Large intestine (tissue), 3 donors: ENCODE measurements around the gene PAX2. TPM values are rescaled to one million over a fixed set of nuclear protein-coding genes. Genes with fewer than 3 reads are reported as not detected.

Experiments
- DNase-seq, 2 donors: peaks; one replicate each; pipeline versions ENCODE4 v3.0.0 to v3.0.0-alpha.2; 2013
- H3K27ac ChIP-seq: one replicate; pipeline ENCODE4 v1.5.1; 2013; ENCODE audit warnings: low read length
- H3K27me3 ChIP-seq: 2 replicates; pipeline ENCODE4 v1.6.1; 2013; ENCODE audit warnings: low read length; ENCODE audit not compliant: control insufficient read depth, insufficient read depth
- H3K36me3 ChIP-seq: 2 replicates; pipeline ENCODE4 v1.6.1; 2013; ENCODE audit warnings: low read length; ENCODE audit not compliant: control insufficient read depth, insufficient read depth
- H3K4me1 ChIP-seq: one replicate; pipeline ENCODE4 v1.6.1; 2013; ENCODE audit warnings: low read length; ENCODE audit not compliant: control insufficient read depth, insufficient read depth
- H3K4me3 ChIP-seq: one replicate; pipeline ENCODE4 v1.5.1; 2013; ENCODE audit warnings: low read length
- H3K9me3 ChIP-seq: one replicate; pipeline ENCODE4 v1.6.1; 2013; ENCODE audit warnings: mild to moderate bottlenecking, low read depth, low read length, moderate library complexity; ENCODE audit not compliant: control insufficient read depth
- WGBS: methylation state at CpG from one replicate; pipeline ENCODE4 v1.1.5; 2013; ENCODE audit warnings: low lambda C conversion rate; ENCODE audit not compliant: insufficient coverage; 5-methylcytosine and 5-hydroxymethylcytosine counted together
- polyA plus RNA-seq: library from polyadenylated mRNA; unstranded; fragments of 120-200 nt; gene quantifications from one replicate; pipeline ENCODE4 v1.2.1, GENCODE V29; 2013

Gene PAX2
- polyA plus RNA-seq, 1 donor = 0.06 TPM

DNA sequence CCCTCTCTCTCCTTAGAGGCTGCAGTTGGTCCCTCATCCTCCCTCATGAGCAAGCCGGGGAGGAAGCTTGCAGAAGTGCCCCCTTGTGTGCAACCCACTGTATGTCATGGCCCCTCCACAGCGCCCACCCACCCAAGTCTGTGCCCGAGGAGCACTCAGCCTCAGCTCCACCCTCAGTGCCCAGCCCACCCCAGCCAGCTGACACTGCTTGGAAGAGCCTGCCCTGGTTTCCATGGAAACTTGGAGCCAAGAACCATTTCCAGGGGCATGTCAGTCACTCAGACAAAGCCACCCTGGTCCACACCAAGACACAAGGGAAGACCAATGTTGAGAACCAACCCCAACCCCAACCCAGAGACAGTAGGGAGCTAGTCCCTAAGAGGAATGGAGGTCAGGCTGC lies 79.5 kb downstream of the PAX2 start:
- WGBS = no CpG with 5 or more reads among the region's 3 CpGs
- Histone ChIP-seq H3K27me3 (peaks cover 90% of the 10 kb centered on the region), H3K4me1 (peaks cover 7% of the 10 kb centered on the region), H3K4me3 (no peak overlapping the region), H3K9me3 (peaks cover 6% of the 10 kb centered on the region), H3K27ac (no peak overlapping the region), H3K36me3 (no peaks in the 10 kb centered on the region)
- DNase-seq = no peak

DNA sequence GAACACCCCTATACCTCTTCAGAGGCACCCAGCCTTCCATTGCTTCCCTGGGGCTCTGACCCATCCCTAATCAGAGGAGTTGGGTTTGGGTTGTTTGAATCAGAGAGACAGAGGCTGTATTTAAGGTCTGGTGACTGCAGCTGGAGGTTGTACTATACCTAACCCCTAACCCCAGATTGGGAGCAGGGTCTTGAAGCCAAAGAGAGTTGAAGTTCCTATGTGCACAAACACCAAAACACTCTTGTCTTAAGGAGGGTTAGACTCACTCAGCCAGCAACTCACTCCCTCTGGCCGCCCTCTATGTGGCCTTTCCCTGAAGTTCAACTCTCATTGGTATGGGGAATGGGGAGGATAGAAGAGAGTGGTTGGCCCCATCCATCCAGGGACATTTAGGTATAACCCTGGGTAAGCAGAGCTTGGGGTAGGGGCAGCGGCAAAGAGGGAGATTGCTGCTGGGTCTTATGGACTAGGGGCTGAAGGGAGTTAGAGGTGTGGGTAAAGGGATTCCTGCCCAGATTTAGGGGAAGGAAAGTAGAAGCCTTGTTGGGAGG lies 80.0 kb downstream of the PAX2 start:
- Histone ChIP-seq H3K27me3 (peaks cover 95% of the 10 kb centered on the region), H3K36me3 (no peaks in the 10 kb centered on the region), H3K4me3 (no peak overlapping the region), H3K4me1 (peaks cover 7% of the 10 kb centered on the region), H3K9me3 (peaks cover 6% of the 10 kb centered on the region), H3K27ac (no peak overlapping the region)
- DNase-seq = no peak
- no CpG with 5 or more reads among the region's 2 CpGs for WGBS

DNA sequence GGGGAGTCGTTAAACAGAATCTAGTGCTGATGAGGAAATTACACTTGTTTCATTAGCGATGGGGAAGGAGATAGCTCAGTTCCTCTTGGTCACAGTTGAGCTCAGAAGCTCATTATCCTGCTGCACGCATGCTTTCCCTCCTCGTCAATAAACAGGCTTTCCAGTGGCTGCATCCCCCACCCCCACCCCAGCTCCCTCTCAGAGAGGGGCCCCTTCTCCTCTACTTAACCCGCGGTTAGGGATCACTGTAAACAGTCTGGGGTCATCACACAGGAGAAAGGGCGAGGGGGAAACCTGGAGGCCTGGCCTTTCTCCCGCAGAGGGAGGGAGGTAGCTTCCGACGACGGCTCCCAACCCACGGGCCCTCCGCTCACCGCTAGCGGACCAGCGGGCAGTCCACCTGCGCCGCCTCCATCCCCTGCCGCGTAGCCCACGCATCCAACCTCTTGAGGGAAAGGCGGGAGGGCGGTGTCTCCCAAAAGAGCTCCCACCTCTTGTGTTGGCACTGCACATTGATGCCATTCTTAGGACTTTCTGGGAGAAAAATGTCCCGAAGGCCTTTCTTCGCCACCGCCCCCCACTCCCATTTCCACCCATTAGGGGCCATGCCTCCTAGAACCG lies 80.8 kb downstream of the PAX2 start:
- no peak for DNase-seq
- Histone ChIP-seq H3K27ac (no peak overlapping the region), H3K36me3 (no peaks in the 10 kb centered on the region)

DNA sequence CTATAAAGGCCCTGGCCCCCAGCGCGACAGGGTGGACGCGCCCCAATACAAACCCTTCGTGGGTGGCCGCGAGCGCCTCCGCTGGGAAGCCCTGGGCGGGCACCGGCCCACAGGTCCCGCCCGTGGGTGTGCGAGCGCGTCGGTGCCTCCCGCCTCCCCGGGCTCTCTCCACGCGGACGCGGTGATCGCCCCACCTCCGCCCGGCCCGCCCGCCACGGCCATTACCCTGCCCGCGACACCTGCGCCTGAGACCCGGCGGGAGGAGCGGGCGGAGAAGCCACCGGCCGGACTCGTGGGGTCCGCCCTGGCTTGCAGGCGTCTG lies 81.2 kb downstream of the PAX2 start:
- H3K4me1 ChIP-seq = peaks cover 7% of the 10 kb centered on the region
- H3K27ac ChIP-seq = no peak overlapping the region
- DNase-seq = no peak
- peaks cover 95% of the 10 kb centered on the region for H3K27me3 ChIP-seq
- WGBS = no CpG with 5 or more reads among the region's 41 CpGs
- H3K36me3 ChIP-seq = no peaks in the 10 kb centered on the region
- peaks cover 6% of the 10 kb centered on the region for H3K9me3 ChIP-seq
- peak overlapping the region; percentile 33 for H3K4me3 ChIP-seq

More for the DNA sequence above, 80.8 kb downstream of the PAX2 start:
- Histone ChIP-seq H3K4me1 (peaks cover 7% of the 10 kb centered on the region), H3K4me3 (no peak overlapping the region), H3K27me3 (peaks cover 95% of the 10 kb centered on the region), H3K9me3 (peaks cover 6% of the 10 kb centered on the region)
- WGBS = no CpG with 5 or more reads among the region's 27 CpGs

DNA sequence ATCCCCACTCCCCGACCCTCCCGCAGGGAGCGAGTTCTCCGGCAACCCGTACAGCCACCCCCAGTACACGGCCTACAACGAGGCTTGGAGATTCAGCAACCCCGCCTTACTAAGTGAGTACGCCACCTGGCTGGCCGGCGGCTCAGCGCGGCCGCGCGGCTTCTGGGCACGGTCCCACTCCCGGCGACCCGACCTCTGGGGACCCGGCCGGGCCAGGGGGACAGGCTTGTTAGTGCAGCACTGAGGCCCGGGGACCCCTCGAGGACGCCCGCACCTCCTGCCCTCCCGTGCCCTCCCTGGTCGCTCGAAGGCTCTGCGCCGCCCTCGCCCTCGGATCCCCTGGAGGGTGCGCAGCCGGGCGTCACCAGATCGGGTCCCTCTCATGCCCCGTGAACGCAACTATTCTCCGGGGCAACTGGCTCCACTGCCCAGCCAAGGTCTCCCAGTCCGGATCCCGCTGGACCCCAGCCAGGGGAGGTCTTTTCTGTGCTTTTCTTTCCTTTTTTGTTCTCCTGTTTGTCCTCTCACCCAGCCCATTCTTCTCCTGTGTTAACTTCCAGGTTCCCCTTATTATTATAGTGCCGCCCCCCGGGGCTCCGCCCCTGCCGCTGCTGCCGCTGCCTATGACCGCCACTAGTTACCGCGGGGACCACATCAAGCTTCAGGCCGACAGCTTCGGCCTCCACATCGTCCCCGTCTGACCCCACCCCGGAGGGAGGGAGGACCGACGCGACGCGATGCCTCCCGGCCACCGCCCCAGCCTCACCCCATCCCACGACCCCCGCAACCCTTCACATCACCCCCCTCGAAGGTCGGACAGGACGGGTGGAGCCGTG lies 81.8 kb downstream of the PAX2 start:
- H3K9me3 ChIP-seq = peaks cover 6% of the 10 kb centered on the region
- DNase-seq = peak in 1 of 2 donors; percentile 62
- H3K27me3 ChIP-seq = peaks cover 97% of the 10 kb centered on the region
- peaks cover 7% of the 10 kb centered on the region for H3K4me1 ChIP-seq
- H3K4me3 ChIP-seq = peak overlapping the region; percentile 33
- H3K36me3 ChIP-seq = no peaks in the 10 kb centered on the region
- no CpG with 5 or more reads among the region's 68 CpGs for WGBS
- no peak overlapping the region for H3K27ac ChIP-seq

DNA sequence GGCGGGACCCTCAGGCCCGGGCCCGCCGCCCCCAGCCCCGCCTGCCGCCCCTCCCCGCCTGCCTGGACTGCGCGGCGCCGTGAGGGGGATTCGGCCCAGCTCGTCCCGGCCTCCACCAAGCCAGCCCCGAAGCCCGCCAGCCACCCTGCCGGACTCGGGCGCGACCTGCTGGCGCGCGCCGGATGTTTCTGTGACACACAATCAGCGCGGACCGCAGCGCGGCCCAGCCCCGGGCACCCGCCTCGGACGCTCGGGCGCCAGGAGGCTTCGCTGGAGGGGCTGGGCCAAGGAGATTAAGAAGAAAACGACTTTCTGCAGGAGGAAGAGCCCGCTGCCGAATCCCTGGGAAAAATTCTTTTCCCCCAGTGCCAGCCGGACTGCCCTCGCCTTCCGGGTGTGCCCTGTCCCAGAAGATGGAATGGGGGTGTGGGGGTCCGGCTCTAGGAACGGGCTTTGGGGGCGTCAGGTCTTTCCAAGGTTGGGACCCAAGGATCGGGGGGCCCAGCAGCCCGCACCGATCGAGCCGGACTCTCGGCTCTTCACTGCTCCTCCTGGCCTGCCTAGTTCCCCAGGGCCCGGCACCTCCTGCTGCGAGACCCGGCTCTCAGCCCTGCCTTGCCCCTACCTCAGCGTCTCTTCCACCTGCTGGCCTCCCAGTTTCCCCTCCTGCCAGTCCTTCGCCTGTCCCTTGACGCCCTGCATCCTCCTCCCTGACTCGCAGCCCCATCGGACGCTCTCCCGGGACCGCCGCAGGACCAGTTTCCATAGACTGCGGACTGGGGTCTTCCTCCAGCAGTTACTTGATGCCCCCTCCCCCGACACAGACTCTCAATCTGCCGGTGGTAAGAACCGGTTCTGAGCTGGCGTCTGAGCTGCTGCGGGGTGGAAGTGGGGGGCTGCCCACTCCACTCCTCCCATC lies 82.7 kb downstream of the PAX2 start:
- peak in 1 of 2 donors; percentile 17 for DNase-seq
- WGBS = no CpG with 5 or more reads among the region's 69 CpGs
- H3K4me1 ChIP-seq = peaks cover 7% of the 10 kb centered on the region
- no peak overlapping the region for H3K27ac ChIP-seq
- no peaks in the 10 kb centered on the region for H3K36me3 ChIP-seq
- H3K27me3 ChIP-seq = peaks cover 99% of the 10 kb centered on the region
- H3K4me3 ChIP-seq = no peak overlapping the region
- H3K9me3 ChIP-seq = peaks cover 6% of the 10 kb centered on the region

DNA sequence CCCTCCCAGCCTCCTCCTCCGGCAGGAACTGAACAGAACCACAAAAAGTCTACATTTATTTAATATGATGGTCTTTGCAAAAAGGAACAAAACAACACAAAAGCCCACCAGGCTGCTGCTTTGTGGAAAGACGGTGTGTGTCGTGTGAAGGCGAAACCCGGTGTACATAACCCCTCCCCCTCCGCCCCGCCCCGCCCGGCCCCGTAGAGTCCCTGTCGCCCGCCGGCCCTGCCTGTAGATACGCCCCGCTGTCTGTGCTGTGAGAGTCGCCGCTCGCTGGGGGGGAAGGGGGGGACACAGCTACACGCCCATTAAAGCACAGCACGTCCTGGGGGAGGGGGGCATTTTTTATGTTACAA lies 83.3 kb downstream of the PAX2 start:
- no peaks in the 10 kb centered on the region for H3K36me3 ChIP-seq
- H3K4me3 ChIP-seq = no peak overlapping the region
- peaks cover 6% of the 10 kb centered on the region for H3K9me3 ChIP-seq
- WGBS = no CpG with 5 or more reads among the region's 20 CpGs
- H3K27ac ChIP-seq = no peak overlapping the region
- peak in 1 of 2 donors; percentile 16 for DNase-seq
- H3K4me1 ChIP-seq = peaks cover 7% of the 10 kb centered on the region
- H3K27me3 ChIP-seq = peaks cover 99% of the 10 kb centered on the region

DNA sequence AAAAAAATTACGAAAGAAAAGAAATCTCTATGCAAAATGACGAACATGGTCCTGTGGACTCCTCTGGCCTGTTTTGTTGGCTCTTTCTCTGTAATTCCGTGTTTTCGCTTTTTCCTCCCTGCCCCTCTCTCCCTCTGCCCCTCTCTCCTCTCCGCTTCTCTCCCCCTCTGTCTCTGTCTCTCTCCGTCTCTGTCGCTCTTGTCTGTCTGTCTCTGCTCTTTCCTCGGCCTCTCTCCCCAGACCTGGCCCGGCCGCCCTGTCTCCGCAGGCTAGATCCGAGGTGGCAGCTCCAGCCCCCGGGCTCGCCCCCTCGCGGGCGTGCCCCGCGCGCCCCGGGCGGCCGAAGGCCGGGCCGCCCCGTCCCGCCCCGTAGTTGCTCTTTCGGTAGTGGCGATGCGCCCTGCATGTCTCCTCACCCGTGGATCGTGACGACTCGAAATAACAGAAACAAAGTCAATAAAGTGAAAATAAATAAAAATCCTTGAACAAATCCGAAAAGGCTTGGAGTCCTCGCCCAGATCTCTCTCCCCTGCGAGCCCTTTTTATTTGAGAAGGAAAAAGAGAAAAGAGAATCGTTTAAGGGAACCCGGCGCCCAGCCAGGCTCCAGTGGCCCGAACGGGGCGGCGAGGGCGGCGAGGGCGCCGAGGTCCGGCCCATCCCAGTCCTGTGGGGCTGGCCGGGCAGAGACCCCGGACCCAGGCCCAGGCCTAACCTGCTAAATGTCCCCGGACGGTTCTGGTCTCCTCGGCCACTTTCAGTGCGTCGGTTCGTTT lies 83.9 kb downstream of the PAX2 start:
- H3K9me3 ChIP-seq = peaks cover 6% of the 10 kb centered on the region
- no peak overlapping the region for H3K4me3 ChIP-seq
- H3K27me3 ChIP-seq = peaks cover 99% of the 10 kb centered on the region
- no peaks in the 10 kb centered on the region for H3K36me3 ChIP-seq
- peaks cover 7% of the 10 kb centered on the region for H3K4me1 ChIP-seq
- H3K27ac ChIP-seq = no peak overlapping the region
- DNase-seq = peak in 1 of 2 donors; percentile 24
- WGBS = 0% methylated on average over 7 of the region's 58 CpGs

DNA sequence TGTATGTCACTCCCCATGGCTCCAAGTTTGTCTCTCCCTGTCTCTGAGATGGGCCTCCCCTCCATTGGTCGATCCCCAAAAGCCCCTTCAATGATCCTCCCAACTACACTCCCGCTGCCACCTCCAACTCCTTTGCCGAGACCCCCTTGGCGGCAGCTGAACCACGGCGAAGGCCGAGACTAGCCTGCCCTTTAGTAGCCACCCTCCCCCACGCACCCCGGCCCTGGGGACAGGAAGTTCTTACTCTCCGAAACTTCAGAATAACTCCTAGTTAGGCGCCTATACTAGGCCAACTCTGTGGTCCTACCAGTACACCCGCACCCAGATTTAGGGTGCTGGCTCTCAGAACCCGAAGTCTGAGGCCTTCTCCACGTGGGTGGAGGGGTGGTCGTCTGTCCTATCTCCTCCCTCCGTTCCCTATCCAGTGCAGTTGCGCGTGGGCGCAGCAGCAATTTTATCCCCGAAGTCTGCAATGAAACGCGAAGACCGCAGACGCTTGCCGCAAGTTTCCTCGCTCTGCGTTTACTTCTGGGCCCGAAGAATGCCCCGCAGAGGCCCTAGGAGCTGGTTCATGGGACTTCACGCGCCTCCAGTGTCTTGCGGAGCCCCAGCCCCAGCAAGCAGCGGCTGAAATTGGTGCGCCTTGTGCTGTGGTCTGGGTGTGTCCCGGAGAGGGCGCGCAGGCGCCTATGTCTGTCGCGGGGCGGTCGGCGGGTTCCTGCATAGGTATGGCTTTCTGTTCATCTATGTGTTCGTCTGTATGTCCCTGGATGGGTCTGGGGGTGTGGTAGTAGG lies 84.7 kb downstream of the PAX2 start:
- no peak overlapping the region for H3K27ac ChIP-seq
- no peak for DNase-seq
- H3K27me3 ChIP-seq = peaks cover 99% of the 10 kb centered on the region
- H3K36me3 ChIP-seq = no peaks in the 10 kb centered on the region
- H3K4me3 ChIP-seq = no peak overlapping the region
- peaks cover 6% of the 10 kb centered on the region for H3K9me3 ChIP-seq
- peaks cover 7% of the 10 kb centered on the region for H3K4me1 ChIP-seq
- WGBS = no CpG with 5 or more reads among the region's 44 CpGs
